ENCODE results near the gene BRMS1L. TPM values are rescaled to one million over a fixed set of nuclear protein-coding genes. Genes with fewer than 3 reads are reported as not detected.
A peak's percentile ranks its signal among the peaks of the same experiment; 100 is the strongest.

The BRMS1L gene
- total and polyA plus RNA-seq, 2 experiments from 2014 or later, result 11.8 to 19.5 TPM

DNA sequence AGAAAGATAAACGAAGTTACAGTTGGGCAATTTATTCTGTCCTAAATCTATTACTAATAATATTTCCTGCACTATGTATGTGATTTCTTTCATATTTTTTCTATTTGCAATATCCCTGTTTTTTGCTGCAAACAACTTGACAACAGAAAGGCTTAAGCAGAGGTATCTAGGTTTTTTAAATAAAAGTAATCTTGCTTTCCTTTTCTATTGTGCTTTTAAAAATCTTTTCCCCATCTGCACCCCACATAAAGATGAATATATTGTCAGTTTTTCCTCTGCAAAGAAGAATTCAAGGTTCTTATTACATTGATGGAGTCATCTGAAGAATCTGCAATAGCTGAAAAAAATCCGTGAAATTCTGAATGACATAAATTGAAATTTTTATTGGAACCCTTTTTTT lies 16.5 kb upstream of the BRMS1L start (continued):
- TF ChIP-seq, protein P1, sequence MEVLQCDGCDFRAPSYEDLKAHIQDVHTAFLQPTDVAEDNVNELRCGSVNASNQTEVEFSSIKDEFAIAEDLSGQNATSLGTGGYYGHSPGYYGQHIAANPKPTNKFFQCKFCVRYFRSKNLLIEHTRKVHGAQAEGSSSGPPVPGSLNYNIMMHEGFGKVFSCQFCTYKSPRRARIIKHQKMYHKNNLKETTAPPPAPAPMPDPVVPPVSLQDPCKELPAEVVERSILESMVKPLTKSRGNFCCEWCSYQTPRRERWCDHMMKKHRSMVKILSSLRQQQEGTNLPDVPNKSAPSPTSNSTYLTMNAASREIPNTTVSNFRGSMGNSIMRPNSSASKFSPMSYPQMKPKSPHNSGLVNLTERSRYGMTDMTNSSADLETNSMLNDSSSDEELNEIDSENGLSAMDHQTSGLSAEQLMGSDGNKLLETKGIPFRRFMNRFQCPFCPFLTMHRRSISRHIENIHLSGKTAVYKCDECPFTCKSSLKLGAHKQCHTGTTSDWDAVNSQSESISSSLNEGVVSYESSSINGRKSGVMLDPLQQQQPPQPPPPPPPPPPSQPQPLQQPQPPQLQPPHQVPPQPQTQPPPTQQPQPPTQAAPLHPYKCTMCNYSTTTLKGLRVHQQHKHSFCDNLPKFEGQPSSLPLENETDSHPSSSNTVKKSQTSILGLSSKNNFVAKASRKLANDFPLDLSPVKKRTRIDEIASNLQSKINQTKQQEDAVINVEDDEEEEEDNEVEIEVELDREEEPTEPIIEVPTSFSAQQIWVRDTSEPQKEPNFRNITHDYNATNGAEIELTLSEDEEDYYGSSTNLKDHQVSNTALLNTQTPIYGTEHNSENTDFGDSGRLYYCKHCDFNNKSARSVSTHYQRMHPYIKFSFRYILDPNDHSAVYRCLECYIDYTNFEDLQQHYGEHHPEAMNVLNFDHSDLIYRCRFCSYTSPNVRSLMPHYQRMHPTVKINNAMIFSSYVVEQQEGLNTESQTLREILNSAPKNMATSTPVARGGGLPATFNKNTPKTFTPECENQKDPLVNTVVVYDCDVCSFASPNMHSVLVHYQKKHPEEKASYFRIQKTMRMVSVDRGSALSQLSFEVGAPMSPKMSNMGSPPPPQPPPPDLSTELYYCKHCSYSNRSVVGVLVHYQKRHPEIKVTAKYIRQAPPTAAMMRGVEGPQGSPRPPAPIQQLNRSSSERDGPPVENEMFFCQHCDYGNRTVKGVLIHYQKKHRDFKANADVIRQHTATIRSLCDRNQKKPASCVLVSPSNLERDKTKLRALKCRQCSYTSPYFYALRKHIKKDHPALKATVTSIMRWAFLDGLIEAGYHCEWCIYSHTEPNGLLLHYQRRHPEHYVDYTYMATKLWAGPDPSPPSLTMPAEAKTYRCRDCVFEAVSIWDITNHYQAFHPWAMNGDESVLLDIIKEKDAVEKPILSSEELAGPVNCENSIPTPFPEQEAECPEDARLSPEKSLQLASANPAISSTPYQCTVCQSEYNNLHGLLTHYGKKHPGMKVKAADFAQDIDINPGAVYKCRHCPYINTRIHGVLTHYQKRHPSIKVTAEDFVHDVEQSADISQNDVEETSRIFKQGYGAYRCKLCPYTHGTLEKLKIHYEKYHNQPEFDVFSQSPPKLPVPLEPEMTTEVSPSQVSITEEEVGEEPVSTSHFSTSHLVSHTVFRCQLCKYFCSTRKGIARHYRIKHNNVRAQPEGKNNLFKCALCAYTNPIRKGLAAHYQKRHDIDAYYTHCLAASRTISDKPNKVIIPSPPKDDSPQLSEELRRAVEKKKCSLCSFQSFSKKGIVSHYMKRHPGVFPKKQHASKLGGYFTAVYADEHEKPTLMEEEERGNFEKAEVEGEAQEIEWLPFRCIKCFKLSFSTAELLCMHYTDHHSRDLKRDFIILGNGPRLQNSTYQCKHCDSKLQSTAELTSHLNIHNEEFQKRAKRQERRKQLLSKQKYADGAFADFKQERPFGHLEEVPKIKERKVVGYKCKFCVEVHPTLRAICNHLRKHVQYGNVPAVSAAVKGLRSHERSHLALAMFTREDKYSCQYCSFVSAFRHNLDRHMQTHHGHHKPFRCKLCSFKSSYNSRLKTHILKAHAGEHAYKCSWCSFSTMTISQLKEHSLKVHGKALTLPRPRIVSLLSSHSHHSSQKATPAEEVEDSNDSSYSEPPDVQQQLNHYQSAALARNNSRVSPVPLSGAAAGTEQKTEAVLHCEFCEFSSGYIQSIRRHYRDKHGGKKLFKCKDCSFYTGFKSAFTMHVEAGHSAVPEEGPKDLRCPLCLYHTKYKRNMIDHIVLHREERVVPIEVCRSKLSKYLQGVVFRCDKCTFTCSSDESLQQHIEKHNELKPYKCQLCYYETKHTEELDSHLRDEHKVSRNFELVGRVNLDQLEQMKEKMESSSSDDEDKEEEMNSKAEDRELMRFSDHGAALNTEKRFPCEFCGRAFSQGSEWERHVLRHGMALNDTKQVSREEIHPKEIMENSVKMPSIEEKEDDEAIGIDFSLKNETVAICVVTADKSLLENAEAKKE (CRISPR knock-in tag; IDR thresholded peaks at IDR 0.05), result no peak

GRCh38 chr14:35810963-35811362 lies 15.2 kb upstream of the BRMS1L start:
- no peaks in the 10 kb centered on the region for H3K9me3 Mint-ChIP-seq
- Histone ChIP-seq H3K9me2 (ENCODE audit: insufficient read depth) (no peaks in the 10 kb centered on the region), H3K4me3 (no peak overlapping the region), H3K79me2 (replicated peaks; ENCODE audit: insufficient read depth) (peaks cover 20% of the 10 kb centered on the region), H4K20me1 (replicated peaks; ENCODE audit: insufficient read depth) (no peaks in the 10 kb centered on the region; the same call in 1 of the 2 replicates), H2AFZ (no peak overlapping the region), H3K4me2 (no peak overlapping the region), H3F3A (replicated peaks; ENCODE audit: low read depth) (no peaks in the 10 kb centered on the region), H3K27ac (ENCODE audit: low read depth) (no peak overlapping the region), H3K27me3 (ENCODE audit: insufficient read depth) (no peaks in the 10 kb centered on the region), H3K4me1 (ENCODE audit: insufficient read depth) (peaks cover 9% of the 10 kb centered on the region; the same call in 1 of the 2 replicates), H3K36me3 (ENCODE audit: insufficient read depth) (no peaks in the 10 kb centered on the region)
- ATAC-seq (no peak), DNase-seq (ENCODE audit: low spot score) (no peak)
- H3K4me1 Mint-ChIP-seq, result peaks cover 15% of the 10 kb centered on the region
- no peaks in the 10 kb centered on the region for H3K36me3 Mint-ChIP-seq (ENCODE audit: low read depth)
- no peak overlapping the region for H3K4me3 Mint-ChIP-seq
- no peak overlapping the region for H3K27ac Mint-ChIP-seq
- H3K27me3 Mint-ChIP-seq (ENCODE audit: insufficient read depth, low read depth, poor library complexity), result peaks cover 3% of the 10 kb centered on the region
- TF ChIP-seq NANOG (IDR thresholded peaks at IDR 0.05; ENCODE audit: borderline replicate concordance) (no peak), STAT1 (IDR thresholded peaks at IDR 0.05; ENCODE audit: unreplicated experiment) (no peak)

GRCh38 chr14:35814371-35815005 lies 11.7 kb upstream of the BRMS1L start:
- H3K36me3 Mint-ChIP-seq (ENCODE audit: low read depth), result no peaks in the 10 kb centered on the region
- H3K27ac Mint-ChIP-seq, result no peak overlapping the region
- H3K27me3 Mint-ChIP-seq (ENCODE audit: insufficient read depth, low read depth, poor library complexity), result no peaks in the 10 kb centered on the region
- Histone ChIP-seq H3K36me3 (ENCODE audit: insufficient read depth) (no peaks in the 10 kb centered on the region), H3K79me2 (replicated peaks; ENCODE audit: insufficient read depth) (no peaks in the 10 kb centered on the region), H3K9me2 (ENCODE audit: insufficient read depth) (no peaks in the 10 kb centered on the region), H3K27ac (ENCODE audit: low read depth) (no peak overlapping the region), H4K20me1 (replicated peaks; ENCODE audit: insufficient read depth) (no peaks in the 10 kb centered on the region), H3K4me2 (no peak overlapping the region), H3K27me3 (ENCODE audit: insufficient read depth) (no peaks in the 10 kb centered on the region), H3K4me1 (ENCODE audit: insufficient read depth) (no peaks in the 10 kb centered on the region), H3K4me3 (no peak overlapping the region), H2AFZ (no peak overlapping the region), H3F3A (replicated peaks; ENCODE audit: low read depth) (no peaks in the 10 kb centered on the region)
- no peaks in the 10 kb centered on the region for H3K4me1 Mint-ChIP-seq
- H3K4me3 Mint-ChIP-seq, result no peak overlapping the region
- peak; percentile 92 for ATAC-seq
- peak; percentile 87 for DNase-seq (ENCODE audit: low spot score)
- H3K9me3 Mint-ChIP-seq, result no peaks in the 10 kb centered on the region
- TF ChIP-seq, protein P2, sequence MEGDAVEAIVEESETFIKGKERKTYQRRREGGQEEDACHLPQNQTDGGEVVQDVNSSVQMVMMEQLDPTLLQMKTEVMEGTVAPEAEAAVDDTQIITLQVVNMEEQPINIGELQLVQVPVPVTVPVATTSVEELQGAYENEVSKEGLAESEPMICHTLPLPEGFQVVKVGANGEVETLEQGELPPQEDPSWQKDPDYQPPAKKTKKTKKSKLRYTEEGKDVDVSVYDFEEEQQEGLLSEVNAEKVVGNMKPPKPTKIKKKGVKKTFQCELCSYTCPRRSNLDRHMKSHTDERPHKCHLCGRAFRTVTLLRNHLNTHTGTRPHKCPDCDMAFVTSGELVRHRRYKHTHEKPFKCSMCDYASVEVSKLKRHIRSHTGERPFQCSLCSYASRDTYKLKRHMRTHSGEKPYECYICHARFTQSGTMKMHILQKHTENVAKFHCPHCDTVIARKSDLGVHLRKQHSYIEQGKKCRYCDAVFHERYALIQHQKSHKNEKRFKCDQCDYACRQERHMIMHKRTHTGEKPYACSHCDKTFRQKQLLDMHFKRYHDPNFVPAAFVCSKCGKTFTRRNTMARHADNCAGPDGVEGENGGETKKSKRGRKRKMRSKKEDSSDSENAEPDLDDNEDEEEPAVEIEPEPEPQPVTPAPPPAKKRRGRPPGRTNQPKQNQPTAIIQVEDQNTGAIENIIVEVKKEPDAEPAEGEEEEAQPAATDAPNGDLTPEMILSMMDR (conservative IDR thresholded peaks at IDR 0.05; ENCODE audit: low read depth in 2 of 2), result peak; percentile 80 to 91
